Calu3 (cell line): ENCODE results near the gene SDCCAG8. TPM values are rescaled to one million over a fixed set of nuclear protein-coding genes. Genes with fewer than 3 reads are reported as not detected.

Experiments used
- BruUV-seq: library from RNA; stranded (reverse); fragments of 400-500 nt; replicated peaks from 2 replicates; lab custom pipeline; 2021; lab: Mats Ljungman, UMichigan
- CTCF ChIA-PET: fragments of 300-600 bp; sonication (Branson Sonifier 250); formaldehyde crosslinking; loops from one replicate; lab custom pipeline; 2022; ENCODE audit warnings: antibody characterized with exemption; lab: Charles Lee
- DNase-seq: peaks from one replicate; pipeline ENCODE4 v3.0.0; 2022
- H3K27ac Mint-ChIP-seq: one replicate; pipeline ENCODE4 v1.8.0; 2022; ENCODE audit warnings: mixed read lengths; ENCODE audit not compliant: unreplicated experiment
- H3K27me3 Mint-ChIP-seq: one replicate; pipeline ENCODE4 v1.8.0; 2022; ENCODE audit warnings: mixed read lengths; ENCODE audit not compliant: unreplicated experiment
- H3K36me3 Mint-ChIP-seq: one replicate; pipeline ENCODE4 v1.8.0; 2022; ENCODE audit warnings: mild to moderate bottlenecking, moderate library complexity, mixed read lengths; ENCODE audit not compliant: insufficient read depth, unreplicated experiment
- H3K4me1 Mint-ChIP-seq: one replicate; pipeline ENCODE4 v1.8.0; 2022; ENCODE audit warnings: mild to moderate bottlenecking, low read depth, mixed read lengths; ENCODE audit not compliant: unreplicated experiment
- H3K4me3 Mint-ChIP-seq: one replicate; pipeline ENCODE4 v1.8.0; 2022; ENCODE audit warnings: mild to moderate bottlenecking, low read depth, moderate library complexity, mixed read lengths; ENCODE audit not compliant: unreplicated experiment
- H3K9me3 Mint-ChIP-seq: one replicate; pipeline ENCODE4 v1.8.0; 2022; ENCODE audit warnings: low read depth, mixed read lengths; ENCODE audit not compliant: unreplicated experiment
- intact Hi-C: fragments of 100-400 bp; cut with micrococcal nuclease; formaldehyde crosslinking; loops from one replicate; pipeline ENCODE4 v1.10.0; 2022; ENCODE audit not compliant: unreplicated experiment
- total RNA-seq: library from RNA; stranded (reverse); gene quantifications from 2 replicates; pipeline ENCODE4 v1.2.3, GENCODE V29; 2022
- TF ChIP-seq, protein P1 (sequence below): fragments of 200-600 bp; IDR thresholded peaks from one replicate; pipeline ENCODE4 v1.8.0; 2022; ENCODE audit warnings: antibody characterized with exemption; ENCODE audit not compliant: unreplicated experiment

Gene SDCCAG8
- total RNA-seq, 1 experiment from 2014 or later, result 67.3 TPM

DNA sequence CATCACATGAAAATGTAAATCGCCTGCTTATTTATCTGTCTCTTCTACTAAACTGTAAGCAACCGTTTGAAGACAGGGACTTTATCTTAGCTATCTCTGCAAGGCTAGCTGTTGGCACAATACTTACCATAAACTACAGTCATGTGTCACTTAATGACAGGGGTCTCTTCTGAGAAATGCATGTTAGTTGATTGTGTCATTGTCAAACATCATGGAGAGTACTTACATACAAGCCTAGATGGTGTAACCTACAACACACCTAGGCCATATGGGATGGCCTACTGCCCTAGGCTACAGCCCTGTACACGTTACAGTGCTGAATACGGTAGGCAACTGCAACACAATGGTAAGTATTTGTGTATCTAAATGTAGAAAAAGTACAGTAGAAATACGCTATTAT is 267.9 kb downstream of the SDCCAG8 start:
- no peak for DNase-seq
- Mint-ChIP-seq H3K4me1 (peaks cover 13% of the 10 kb centered on the region), H3K4me3 (no peak overlapping the region), H3K27me3 (no peaks in the 10 kb centered on the region), H3K9me3 (peaks cover 5% of the 10 kb centered on the region), H3K36me3 (peaks cover 6% of the 10 kb centered on the region), H3K27ac (no peak overlapping the region)
- intact Hi-C loops, result no loop called here
- CTCF ChIA-PET, result no interaction called here
- no TSS peak for BruUV-seq
- TF ChIP-seq, protein P1, sequence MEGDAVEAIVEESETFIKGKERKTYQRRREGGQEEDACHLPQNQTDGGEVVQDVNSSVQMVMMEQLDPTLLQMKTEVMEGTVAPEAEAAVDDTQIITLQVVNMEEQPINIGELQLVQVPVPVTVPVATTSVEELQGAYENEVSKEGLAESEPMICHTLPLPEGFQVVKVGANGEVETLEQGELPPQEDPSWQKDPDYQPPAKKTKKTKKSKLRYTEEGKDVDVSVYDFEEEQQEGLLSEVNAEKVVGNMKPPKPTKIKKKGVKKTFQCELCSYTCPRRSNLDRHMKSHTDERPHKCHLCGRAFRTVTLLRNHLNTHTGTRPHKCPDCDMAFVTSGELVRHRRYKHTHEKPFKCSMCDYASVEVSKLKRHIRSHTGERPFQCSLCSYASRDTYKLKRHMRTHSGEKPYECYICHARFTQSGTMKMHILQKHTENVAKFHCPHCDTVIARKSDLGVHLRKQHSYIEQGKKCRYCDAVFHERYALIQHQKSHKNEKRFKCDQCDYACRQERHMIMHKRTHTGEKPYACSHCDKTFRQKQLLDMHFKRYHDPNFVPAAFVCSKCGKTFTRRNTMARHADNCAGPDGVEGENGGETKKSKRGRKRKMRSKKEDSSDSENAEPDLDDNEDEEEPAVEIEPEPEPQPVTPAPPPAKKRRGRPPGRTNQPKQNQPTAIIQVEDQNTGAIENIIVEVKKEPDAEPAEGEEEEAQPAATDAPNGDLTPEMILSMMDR, result no peak

DNA sequence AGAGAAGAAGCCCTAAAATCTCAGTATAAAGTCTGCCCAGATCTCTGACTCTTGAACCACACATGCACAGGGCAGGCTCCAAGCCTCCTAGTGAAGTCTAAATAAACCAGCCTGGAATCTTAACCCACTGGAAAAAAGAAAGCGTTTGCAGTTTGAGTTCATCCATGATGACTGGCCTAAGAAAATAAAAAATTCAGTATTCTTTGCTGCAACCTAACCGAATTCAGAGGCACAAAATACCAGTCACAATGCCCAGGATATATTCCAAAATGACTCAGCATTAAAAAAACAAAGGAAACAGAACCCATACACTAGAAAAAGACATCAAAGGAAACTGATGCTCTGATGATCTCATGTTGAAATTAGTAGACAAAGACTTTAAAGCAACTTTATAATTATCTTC is 269.2 kb downstream of the SDCCAG8 start:
- Mint-ChIP-seq H3K4me3 (peak overlapping the region; percentile 6), H3K27ac (peak overlapping the region; percentile 62), H3K27me3 (no peaks in the 10 kb centered on the region), H3K9me3 (peaks cover 5% of the 10 kb centered on the region), H3K36me3 (peaks cover 6% of the 10 kb centered on the region), H3K4me1 (peaks cover 13% of the 10 kb centered on the region)
- no TSS peak for BruUV-seq
- TF ChIP-seq, protein P1, result no peak
- no peak for DNase-seq
- CTCF ChIA-PET, result no interaction called here
- intact Hi-C loops, result no loop called here

DNA sequence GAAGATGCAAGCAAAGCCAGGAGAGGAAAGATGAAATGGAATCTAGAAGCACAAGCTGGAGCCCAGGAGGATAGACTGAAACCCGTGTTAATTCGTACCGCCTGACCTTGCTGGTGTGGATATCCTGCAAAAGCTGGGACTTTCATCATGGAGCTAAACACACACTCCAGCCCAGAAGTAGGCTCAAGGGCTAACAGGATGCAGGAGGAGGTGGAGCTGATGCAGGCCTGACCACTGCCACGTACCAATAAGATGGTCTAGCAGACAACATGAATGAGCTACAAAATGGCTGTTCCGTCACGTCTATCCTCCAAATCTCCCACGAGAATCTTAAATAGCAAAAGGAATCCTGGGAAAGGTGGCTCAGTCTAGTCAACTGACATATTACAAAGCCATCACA is 270.3 kb downstream of the SDCCAG8 start:
- H3K27me3 Mint-ChIP-seq, result no peaks in the 10 kb centered on the region
- peaks cover 13% of the 10 kb centered on the region for H3K4me1 Mint-ChIP-seq
- BruUV-seq, result no TSS peak
- intact Hi-C loops, result no loop called here
- peaks cover 5% of the 10 kb centered on the region for H3K9me3 Mint-ChIP-seq
- no peak overlapping the region for H3K4me3 Mint-ChIP-seq
- H3K27ac Mint-ChIP-seq, result no peak overlapping the region
- TF ChIP-seq, protein P1, result no peak
- CTCF ChIA-PET, result no interaction called here
- DNase-seq, result no peak
- peaks cover 6% of the 10 kb centered on the region for H3K36me3 Mint-ChIP-seq

DNA sequence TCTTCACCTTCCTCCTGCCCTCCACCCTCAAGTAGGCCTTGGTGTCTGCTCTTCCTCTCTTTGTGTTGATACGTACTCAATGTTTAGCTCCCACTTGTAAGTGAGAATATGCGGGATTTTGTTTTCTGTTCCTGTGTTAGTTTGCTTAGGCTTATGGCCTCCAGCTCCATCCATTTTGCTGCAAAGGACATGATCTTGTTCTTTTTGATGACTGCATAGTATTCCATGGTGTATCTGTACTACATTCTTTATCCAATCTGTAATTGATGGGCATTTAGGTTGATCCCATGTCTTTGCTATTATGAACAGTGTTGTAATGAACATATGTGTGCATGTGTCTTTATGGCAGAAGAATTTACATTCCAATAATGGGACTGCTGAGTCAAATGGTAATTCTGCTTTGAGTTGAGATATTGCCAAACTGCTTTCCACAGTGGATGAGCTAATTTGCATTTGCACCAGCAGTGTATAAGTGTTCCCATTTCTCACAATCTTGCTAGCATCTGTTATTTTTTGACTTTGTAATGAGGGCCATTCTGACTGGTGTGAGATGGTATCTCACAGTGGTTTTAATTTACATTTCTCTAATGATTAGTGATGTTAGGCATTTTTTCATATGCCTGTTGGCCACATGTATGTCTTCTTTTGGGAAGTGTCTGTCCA is 272.7 kb downstream of the SDCCAG8 start:
- intact Hi-C loops, result no loop called here

More for the DNA sequence above, 272.7 kb downstream of the SDCCAG8 start:
- Mint-ChIP-seq H3K27me3 (no peaks in the 10 kb centered on the region), H3K27ac (no peak overlapping the region), H3K4me3 (no peak overlapping the region), H3K36me3 (peaks cover 6% of the 10 kb centered on the region), H3K9me3 (peaks cover 5% of the 10 kb centered on the region), H3K4me1 (peaks cover 13% of the 10 kb centered on the region)
- DNase-seq, result no peak
- TF ChIP-seq, protein P1, result no peak
- BruUV-seq, result no TSS peak
- CTCF ChIA-PET, result no interaction called here
